HG03135 (cell line): ENCODE measurements around the gene HP1BP3.

Experiments
- ATAC-seq: cut with Tn5 transposase; IDR thresholded peaks from one replicate; pipeline ENCODE4 v1.9.1; 2021; ENCODE audit warnings: mild to moderate bottlenecking, moderate library complexity; ENCODE audit not compliant: unreplicated experiment

The HP1BP3 gene

DNA sequence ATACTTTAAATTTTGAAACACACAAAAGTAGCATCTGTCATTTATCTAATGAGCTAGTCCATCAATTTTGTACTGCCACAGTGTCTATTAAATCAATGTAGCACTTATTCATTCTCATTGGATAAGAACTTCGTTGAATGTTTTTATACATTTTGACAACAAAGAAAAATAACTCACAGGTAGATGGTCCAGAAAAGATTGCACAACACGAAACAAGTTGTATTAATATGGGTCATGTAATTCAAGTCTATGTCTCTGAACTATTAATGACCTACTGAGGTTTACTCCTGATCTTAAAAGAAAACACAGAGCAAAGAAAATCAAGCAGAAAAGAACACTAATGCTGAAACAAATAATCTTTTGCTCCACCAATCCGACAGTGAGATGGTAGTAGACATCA is 15.3 kb downstream of the HP1BP3 start:
- no peak for ATAC-seq

GRCh38 chr1:20770314-20771087 is 16.6 kb downstream of the HP1BP3 start:
- no peak for ATAC-seq

DNA sequence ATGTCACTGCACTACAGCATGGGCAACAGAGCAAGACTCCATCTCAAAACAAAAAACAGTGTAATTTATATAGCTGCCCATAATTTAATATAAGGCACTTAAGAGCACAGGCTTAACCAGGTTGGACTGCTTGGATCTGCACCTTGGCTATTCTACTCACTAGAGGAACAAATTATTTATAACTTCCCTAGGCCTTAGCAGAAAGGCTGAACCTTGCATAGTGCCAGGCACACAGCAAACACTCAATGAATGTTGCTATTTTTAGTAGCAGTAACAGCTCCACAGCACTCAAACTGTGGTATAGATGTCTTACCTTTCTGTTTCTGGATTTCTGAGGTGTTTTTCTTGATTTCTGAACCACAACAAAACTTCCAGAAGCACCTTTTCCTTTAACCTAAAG is 19.8 kb downstream of the HP1BP3 start:
- no peak for ATAC-seq

DNA sequence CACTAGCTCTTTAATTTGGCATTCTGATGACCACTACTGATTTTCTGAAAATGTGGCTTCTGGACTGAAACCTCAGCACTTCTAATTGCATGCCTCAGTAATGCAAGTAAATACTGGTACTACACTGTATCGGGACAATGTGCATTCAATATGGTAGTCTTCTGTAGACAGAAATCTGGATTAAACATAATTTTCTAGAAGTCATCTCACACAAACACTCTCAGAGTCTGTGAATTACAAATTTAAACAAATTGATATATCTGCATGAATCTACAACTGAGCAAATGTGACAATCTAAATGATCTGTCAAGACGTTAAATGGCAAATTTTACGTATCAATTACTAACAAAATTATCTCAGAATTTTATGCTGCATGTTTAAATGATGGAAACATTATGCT is 23.7 kb downstream of the HP1BP3 start:
- ATAC-seq: no peak

- no peak for ATAC-seq
These were observed 26.8 kb downstream of the HP1BP3 start for GRCh38 chr1:20760322-20760721.

DNA sequence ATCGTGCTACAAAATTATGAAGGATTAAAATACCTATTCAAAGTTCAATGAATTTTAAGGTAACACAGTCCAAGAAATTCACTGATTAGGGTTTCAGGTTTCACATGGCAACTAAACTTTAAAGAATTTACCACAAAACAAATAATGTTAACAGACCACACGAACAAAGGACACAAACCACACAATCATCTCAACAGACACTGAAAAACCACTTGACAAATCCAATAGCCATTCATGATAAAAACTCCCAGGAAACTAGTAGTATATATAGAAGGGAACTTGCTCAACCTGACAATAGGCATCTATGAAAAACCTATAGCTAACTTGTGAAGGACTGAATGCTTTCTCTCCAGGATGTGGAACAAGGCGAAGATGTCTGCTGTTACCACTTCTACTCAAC is 33.5 kb downstream of the HP1BP3 start:
- no peak for ATAC-seq

GRCh38 chr1:20751462-20751990 is 35.6 kb downstream of the HP1BP3 start:
- ATAC-seq: no peak

DNA sequence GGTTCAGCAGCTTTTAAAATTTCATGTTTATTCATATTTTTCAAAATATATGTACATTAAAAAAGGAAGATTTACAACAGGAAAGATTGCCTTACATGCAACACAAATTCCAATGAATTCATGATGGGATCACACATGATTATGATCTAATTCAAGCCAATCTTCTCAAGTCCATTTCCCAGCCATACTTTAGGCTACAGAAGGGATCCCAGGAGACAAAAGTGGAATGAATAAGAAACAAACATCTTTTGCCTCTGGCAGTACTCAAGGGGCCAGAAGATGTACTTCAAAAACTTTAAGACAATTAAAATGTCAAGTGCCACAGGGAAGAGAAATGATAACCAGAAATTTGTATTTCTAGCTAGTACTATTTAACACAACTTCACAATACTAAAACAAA is 44.4 kb downstream of the HP1BP3 start:
- no peak for ATAC-seq

- ATAC-seq: no peak
These were observed 46.3 kb downstream of the HP1BP3 start for GRCh38 chr1:20740781-20741180.

- no peak for ATAC-seq
These were observed 47.9 kb downstream of the HP1BP3 start for GRCh38 chr1:20739225-20739624.

DNA sequence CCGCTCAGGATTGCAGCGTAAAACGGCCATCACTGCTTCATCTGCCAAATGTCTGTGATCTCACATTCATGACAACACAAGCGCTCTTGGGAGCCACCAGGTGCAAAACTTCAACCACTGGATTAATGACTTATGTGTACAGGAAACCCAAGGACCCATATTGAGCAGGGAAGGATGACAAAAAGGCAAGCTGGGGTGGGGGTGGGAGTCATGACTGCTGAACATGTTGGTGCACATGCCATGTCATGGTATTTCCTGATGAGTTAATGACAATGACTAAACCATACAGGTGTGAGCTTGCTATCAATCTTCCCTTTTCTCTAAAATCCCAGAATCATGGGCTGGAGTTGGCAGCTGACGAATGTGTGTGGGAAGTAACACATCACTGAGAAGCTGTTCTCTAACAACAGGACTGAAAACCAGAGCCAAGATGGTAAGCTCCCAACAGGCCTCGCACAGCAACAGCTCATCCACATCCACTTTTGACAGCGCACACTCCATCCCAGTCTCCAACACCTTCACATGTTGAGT is 51.5 kb downstream of the HP1BP3 start:
- no peak for ATAC-seq

GRCh38 chr1:20733360-20733975 is 53.6 kb downstream of the HP1BP3 start:
- no peak for ATAC-seq

DNA sequence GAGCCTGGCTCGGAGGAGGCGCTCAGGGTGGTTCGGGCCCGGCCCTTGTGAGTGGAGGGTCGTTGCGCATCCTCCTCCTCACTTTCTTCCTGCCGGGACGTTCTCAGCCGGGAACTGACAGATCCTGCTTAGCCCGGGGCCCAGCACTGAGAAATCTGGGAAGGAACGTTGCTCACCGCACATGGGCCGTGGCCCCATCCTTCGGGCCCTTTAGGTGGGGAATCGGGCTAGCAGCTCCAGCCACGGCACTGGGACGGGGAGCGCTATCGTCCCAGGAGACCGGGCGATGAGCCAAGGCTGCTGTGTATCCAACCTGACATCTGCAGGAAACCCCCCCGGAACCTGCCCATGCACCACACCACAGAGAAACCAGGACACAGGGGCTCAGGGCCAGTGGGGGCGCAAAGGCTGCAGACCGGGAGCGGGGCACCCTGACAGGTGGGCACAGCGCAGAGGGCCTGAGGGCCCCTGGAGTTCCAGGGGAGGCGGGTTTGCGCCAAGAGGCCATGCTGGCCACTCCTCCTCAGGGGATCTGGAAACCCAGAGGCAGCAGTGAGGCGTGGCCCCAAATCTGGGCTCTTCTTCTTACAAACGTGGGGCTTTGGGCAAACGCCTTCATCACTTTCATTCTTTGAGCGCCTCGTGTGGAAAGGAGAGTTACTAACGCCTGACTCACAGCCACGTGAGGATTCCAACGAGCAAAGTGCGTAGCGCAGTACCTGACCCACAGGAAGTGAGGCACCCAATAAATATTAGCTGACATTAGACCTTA is 54.3 kb downstream of the HP1BP3 start, which contains the start of gene SH2D5:
Gene SH2D5 (minus strand): TSS at position 116 of the 772 bp plus-strand sequence. CDS start 4,659 bp downstream, outside the sequence.
- ATAC-seq: no peak

GRCh38 chr1:20732071-20732587 is 55.0 kb downstream of the HP1BP3 start:
- no peak for ATAC-seq

DNA sequence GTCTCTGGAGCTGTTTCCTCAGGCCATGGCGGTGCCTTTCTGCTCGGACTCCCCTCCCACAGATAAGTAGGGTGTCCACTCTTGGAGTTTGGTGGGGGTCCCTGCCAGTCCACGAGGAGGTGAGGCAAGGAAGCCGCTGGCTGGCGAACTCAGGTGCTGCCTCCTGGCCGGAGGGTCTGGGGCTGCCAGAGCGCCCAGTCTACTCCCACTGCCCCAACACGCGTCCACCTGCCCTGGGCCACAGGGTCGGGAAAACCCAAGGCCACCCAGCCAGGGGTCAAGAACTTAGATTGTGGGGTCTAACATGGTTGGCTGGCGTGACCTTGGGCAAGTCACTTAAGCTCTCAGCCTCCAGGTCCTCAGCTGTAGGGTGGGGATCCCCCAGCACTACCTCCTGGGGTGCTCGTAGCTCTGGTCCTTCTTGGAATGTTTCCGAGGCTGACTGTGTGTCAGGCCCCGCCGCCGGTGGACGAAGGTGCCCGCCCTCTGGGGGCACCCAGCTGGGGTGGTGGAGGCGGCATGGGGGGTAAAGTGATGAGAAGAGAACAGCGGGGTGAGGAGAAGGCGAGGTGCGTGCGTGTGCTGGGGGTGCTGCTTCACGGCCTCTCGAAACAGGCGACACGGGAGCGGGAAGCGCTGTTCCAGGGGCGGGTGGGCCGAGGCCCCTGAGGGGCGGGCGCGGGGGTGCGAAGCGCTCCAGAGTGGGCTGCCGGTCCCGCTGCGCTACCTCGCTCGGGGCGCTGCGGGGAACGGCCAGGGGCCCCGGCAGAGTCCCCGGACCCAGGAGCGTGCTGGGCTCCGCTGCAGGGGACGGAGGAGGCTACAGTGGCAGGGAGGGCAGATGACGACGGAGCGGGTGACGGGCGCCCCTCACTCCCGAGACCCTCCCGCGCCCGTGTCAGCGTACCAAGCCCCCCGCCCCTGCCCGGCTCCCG is 55.8 kb downstream of the HP1BP3 start:
- ATAC-seq: no peak

DNA sequence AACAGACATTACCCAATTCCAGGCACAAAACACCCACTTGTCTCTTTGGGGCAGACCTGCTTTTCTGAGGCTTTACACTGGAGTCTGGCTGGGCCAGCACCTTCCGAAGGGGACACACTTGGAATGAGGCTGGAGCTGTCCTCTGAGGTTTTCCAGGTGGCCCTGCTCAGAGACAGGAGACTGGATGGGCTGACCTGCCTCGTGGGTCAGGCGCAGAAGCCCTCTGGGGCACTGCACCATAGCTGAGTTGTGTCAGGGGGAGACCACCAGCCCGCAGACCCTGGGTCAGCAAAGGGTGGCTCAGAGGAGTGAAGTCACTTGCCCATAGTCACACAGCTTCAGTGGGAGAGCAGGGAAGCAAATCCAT is 56.4 kb downstream of the HP1BP3 start:
- ATAC-seq: no peak

- ATAC-seq: no peak
These were observed 57.0 kb downstream of the HP1BP3 start for GRCh38 chr1:20729990-20730689.

DNA sequence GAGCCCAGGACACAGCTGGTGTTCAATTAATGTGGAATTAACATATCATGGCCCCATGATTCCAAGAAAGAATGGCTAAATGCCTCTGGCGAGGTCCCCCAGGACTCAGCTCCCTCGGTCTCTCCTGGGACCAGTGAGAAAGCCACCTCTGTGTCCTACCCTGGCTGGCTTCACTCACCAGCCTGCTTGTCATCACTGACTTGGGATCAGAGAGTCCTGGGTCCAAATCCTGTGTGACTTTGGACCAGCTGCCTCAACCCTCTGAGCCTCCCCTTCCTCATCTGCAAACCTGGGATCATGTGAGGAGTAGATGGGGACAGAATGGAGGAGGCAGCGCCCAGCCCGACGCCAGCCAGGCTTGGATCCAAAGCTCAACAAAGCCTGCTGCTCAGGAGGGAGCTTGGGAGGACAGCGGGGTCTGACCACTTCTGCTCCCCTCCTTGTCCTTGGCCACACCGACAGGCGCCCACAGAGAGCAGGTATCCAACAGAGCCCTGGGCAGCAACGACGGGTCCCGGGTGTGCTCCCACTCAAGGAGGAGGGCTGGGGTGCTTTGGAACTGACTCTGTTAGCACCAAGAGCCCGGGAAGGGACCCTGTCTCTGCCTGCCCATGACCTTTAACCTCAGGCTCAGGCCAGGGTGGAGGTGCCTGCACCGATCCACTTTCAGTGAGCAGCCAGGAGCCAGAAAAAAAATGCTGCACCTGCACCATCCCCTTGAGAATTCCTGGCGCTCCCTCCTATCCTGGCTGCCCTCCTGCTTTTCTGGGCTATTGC is 57.8 kb downstream of the HP1BP3 start:
- ATAC-seq: no peak
